ENCODE measurements around the gene ARHGAP4. TPM values are rescaled to one million over a fixed set of nuclear protein-coding genes. Genes with fewer than 3 reads are reported as not detected.

ARHGAP4 gene
- total RNA-seq, 1 donor = 199 TPM

- H3K9me3 ChIP-seq (ENCODE audit: low read depth, low read length) = no peaks in the 10 kb centered on the region
- H3K4me3 ChIP-seq (ENCODE audit: low read length) = no peak overlapping the region
- H3K4me1 ChIP-seq (ENCODE audit: insufficient read depth, low read length) = peaks cover 25% of the 10 kb centered on the region
- no peaks in the 10 kb centered on the region for H3K27me3 ChIP-seq (ENCODE audit: insufficient read depth, low read length)
These were observed 13.5 kb upstream of the ARHGAP4 start for GRCh38 chrX:153939573-153939972.

GRCh38 chrX:153938226-153938786 is 12.2 kb upstream of the ARHGAP4 start:
- Histone ChIP-seq H3K27me3 (ENCODE audit: insufficient read depth, low read length) (no peaks in the 10 kb centered on the region), H3K4me1 (ENCODE audit: insufficient read depth, low read length) (peaks cover 27% of the 10 kb centered on the region), H3K9me3 (ENCODE audit: low read depth, low read length) (no peaks in the 10 kb centered on the region), H3K4me3 (ENCODE audit: low read length) (no peak overlapping the region)

GRCh38 chrX:153937056-153937455 is 11.0 kb upstream of the ARHGAP4 start:
- no peak overlapping the region for H3K4me3 ChIP-seq (ENCODE audit: low read length)
- H3K9me3 ChIP-seq (ENCODE audit: low read depth, low read length) = no peaks in the 10 kb centered on the region
- H3K27me3 ChIP-seq (ENCODE audit: insufficient read depth, low read length) = no peaks in the 10 kb centered on the region
- H3K4me1 ChIP-seq (ENCODE audit: insufficient read depth, low read length) = peaks cover 20% of the 10 kb centered on the region

- H3K9me3 ChIP-seq (ENCODE audit: low read depth, low read length) = no peaks in the 10 kb centered on the region
- H3K27me3 ChIP-seq (ENCODE audit: insufficient read depth, low read length) = no peaks in the 10 kb centered on the region
- H3K4me1 ChIP-seq (ENCODE audit: insufficient read depth, low read length) = peaks cover 12% of the 10 kb centered on the region
- no peak overlapping the region for H3K4me3 ChIP-seq (ENCODE audit: low read length)
These were observed 9.3 kb upstream of the ARHGAP4 start for GRCh38 chrX:153935326-153935851.

GRCh38 chrX:153934762-153935325 is 8.8 kb upstream of the ARHGAP4 start, which contains the start of gene NAA10:
TSS of gene NAA10 (minus strand) at chrX:153935037. CDS start at chrX:153934904, 133 bp downstream.
- Histone ChIP-seq H3K9me3 (ENCODE audit: low read depth, low read length) (no peaks in the 10 kb centered on the region), H3K4me1 (ENCODE audit: insufficient read depth, low read length) (peaks cover 12% of the 10 kb centered on the region), H3K27me3 (ENCODE audit: insufficient read depth, low read length) (no peaks in the 10 kb centered on the region), H3K4me3 (ENCODE audit: low read length) (peak within 1 kb of the TSS; percentile 50)

- Histone ChIP-seq H3K9me3 (ENCODE audit: low read depth, low read length) (no peaks in the 10 kb centered on the region), H3K4me3 (ENCODE audit: low read length) (peak overlapping the region; percentile 50)
These were observed 8.2 kb upstream of the ARHGAP4 start for GRCh38 chrX:153934148-153934761.

GRCh38 chrX:153933748-153934147 is 7.7 kb upstream of the ARHGAP4 start:
- Histone ChIP-seq H3K4me3 (ENCODE audit: low read length) (no peak overlapping the region), H3K4me1 (ENCODE audit: insufficient read depth, low read length) (peaks cover 23% of the 10 kb centered on the region), H3K27me3 (ENCODE audit: insufficient read depth, low read length) (no peaks in the 10 kb centered on the region), H3K9me3 (ENCODE audit: low read depth, low read length) (no peaks in the 10 kb centered on the region)

More at GRCh38 chrX:153934148-153934761, 8.2 kb upstream of the ARHGAP4 start:
- peaks cover 18% of the 10 kb centered on the region for H3K4me1 ChIP-seq (ENCODE audit: insufficient read depth, low read length)
- no peaks in the 10 kb centered on the region for H3K27me3 ChIP-seq (ENCODE audit: insufficient read depth, low read length)

- H3K27me3 ChIP-seq (ENCODE audit: insufficient read depth, low read length) = no peaks in the 10 kb centered on the region
- no peaks in the 10 kb centered on the region for H3K9me3 ChIP-seq (ENCODE audit: low read depth, low read length)
- H3K4me1 ChIP-seq (ENCODE audit: insufficient read depth, low read length) = peaks cover 28% of the 10 kb centered on the region
- no peak overlapping the region for H3K4me3 ChIP-seq (ENCODE audit: low read length)
These were observed 6.3 kb upstream of the ARHGAP4 start for GRCh38 chrX:153932220-153932915.

GRCh38 chrX:153931748-153932147 is 5.7 kb upstream of the ARHGAP4 start:
- no peaks in the 10 kb centered on the region for H3K27me3 ChIP-seq (ENCODE audit: insufficient read depth, low read length)
- H3K4me3 ChIP-seq (ENCODE audit: low read length) = no peak overlapping the region
- H3K9me3 ChIP-seq (ENCODE audit: low read depth, low read length) = no peaks in the 10 kb centered on the region
- H3K4me1 ChIP-seq (ENCODE audit: insufficient read depth, low read length) = peaks cover 34% of the 10 kb centered on the region

GRCh38 chrX:153931151-153931550 is 5.1 kb upstream of the ARHGAP4 start:
- H3K4me3 ChIP-seq (ENCODE audit: low read length) = no peak overlapping the region
- H3K9me3 ChIP-seq (ENCODE audit: low read depth, low read length) = no peaks in the 10 kb centered on the region
- H3K27me3 ChIP-seq (ENCODE audit: insufficient read depth, low read length) = no peaks in the 10 kb centered on the region
- peaks cover 34% of the 10 kb centered on the region for H3K4me1 ChIP-seq (ENCODE audit: insufficient read depth, low read length)

- Histone ChIP-seq H3K27me3 (ENCODE audit: insufficient read depth, low read length) (no peaks in the 10 kb centered on the region), H3K4me3 (ENCODE audit: low read length) (no peak overlapping the region), H3K9me3 (ENCODE audit: low read depth, low read length) (no peaks in the 10 kb centered on the region), H3K4me1 (ENCODE audit: insufficient read depth, low read length) (peaks cover 34% of the 10 kb centered on the region)
These were observed 4.2 kb upstream of the ARHGAP4 start for GRCh38 chrX:153930011-153930910.

GRCh38 chrX:153929576-153929975 is 3.5 kb upstream of the ARHGAP4 start:
- H3K4me3 ChIP-seq (ENCODE audit: low read length) = no peak overlapping the region
- peaks cover 40% of the 10 kb centered on the region for H3K4me1 ChIP-seq (ENCODE audit: insufficient read depth, low read length)
- no peaks in the 10 kb centered on the region for H3K9me3 ChIP-seq (ENCODE audit: low read depth, low read length)
- H3K27me3 ChIP-seq (ENCODE audit: insufficient read depth, low read length) = no peaks in the 10 kb centered on the region

- Histone ChIP-seq H3K4me3 (ENCODE audit: low read length) (no peak overlapping the region), H3K9me3 (ENCODE audit: low read depth, low read length) (no peaks in the 10 kb centered on the region), H3K4me1 (ENCODE audit: insufficient read depth, low read length) (peaks cover 36% of the 10 kb centered on the region), H3K27me3 (ENCODE audit: insufficient read depth, low read length) (no peaks in the 10 kb centered on the region)
These were observed 2.8 kb upstream of the ARHGAP4 start for GRCh38 chrX:153928846-153929245.

- peak overlapping the region; percentile 67 for H3K4me3 ChIP-seq (ENCODE audit: low read length)
- peaks cover 37% of the 10 kb centered on the region for H3K4me1 ChIP-seq (ENCODE audit: insufficient read depth, low read length)
- no peaks in the 10 kb centered on the region for H3K27me3 ChIP-seq (ENCODE audit: insufficient read depth, low read length)
- no peaks in the 10 kb centered on the region for H3K9me3 ChIP-seq (ENCODE audit: low read depth, low read length)
These were observed 2.1 kb upstream of the ARHGAP4 start for GRCh38 chrX:153927922-153928760.
